Measurements from ENCODE around the gene PHKA2.

DNA sequence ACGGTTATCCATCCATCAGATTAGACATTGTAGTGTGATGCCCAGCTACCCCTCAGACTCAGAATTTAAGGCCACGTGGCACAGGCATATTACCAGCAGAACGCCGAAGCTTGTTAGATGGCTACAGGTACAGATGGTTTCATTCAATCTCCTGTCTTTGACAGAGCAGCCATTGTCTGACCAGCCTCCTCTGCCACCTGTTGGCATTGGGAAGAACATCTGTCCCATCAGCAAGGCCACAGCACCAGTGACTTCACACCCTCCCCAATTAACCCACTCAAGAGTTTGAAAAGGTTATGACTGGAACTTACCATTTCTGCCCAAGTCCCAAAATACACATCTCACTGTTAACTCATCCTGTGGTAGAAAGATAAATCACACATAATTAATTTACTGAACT is 22.0 kb upstream of the PHKA2 start:
- TF ChIP-seq, protein P1, sequence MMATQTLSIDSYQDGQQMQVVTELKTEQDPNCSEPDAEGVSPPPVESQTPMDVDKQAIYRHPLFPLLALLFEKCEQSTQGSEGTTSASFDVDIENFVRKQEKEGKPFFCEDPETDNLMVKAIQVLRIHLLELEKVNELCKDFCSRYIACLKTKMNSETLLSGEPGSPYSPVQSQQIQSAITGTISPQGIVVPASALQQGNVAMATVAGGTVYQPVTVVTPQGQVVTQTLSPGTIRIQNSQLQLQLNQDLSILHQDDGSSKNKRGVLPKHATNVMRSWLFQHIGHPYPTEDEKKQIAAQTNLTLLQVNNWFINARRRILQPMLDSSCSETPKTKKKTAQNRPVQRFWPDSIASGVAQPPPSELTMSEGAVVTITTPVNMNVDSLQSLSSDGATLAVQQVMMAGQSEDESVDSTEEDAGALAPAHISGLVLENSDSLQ (IDR thresholded peaks at IDR 0.05), result no peak
- TF ChIP-seq FOXK2 (IDR thresholded peaks at IDR 0.05), result no peak
- no peak for TF ChIP-seq FOXM1 (IDR thresholded peaks at IDR 0.05; ENCODE audit: borderline replicate concordance)
- no peak for TF ChIP-seq LEF1 (IDR thresholded peaks at IDR 0.05; ENCODE audit: borderline replicate concordance)
- no peak for TF ChIP-seq NFRKB (IDR thresholded peaks at IDR 0.05)
- no peak for TF ChIP-seq ARNT (IDR thresholded peaks at IDR 0.05)
